Measurements from ENCODE around the gene ADAMTS12.

The ADAMTS12 gene

GRCh38 chr5:33755231-33755630 lies 136.6 kb downstream of the ADAMTS12 start:
- TF ChIP-seq CTCF (conservative IDR thresholded peaks at IDR 0.05; ENCODE audit: low read length): no peak
- DNase-seq (ENCODE audit: low read depth): peak; percentile 14

GRCh38 chr5:33753704-33754103 lies 138.1 kb downstream of the ADAMTS12 start:
- no peak for DNase-seq (ENCODE audit: low read depth)
- TF ChIP-seq CTCF (conservative IDR thresholded peaks at IDR 0.05; ENCODE audit: low read length): no peak
- H3K4me3 ChIP-seq (ENCODE audit: low read length): no peak overlapping the region

More at GRCh38 chr5:33755231-33755630, 136.6 kb downstream of the ADAMTS12 start:
- no peak overlapping the region for H3K4me3 ChIP-seq (ENCODE audit: low read length)

GRCh38 chr5:33748754-33749153 lies 143.0 kb downstream of the ADAMTS12 start:
- H3K4me3 ChIP-seq (ENCODE audit: low read length): no peak overlapping the region
- TF ChIP-seq CTCF (conservative IDR thresholded peaks at IDR 0.05; ENCODE audit: low read length): no peak
- DNase-seq (ENCODE audit: low read depth): no peak

GRCh38 chr5:33745101-33745770 lies 146.6 kb downstream of the ADAMTS12 start:
- DNase-seq (ENCODE audit: low read depth): peak; percentile 13
- H3K4me3 ChIP-seq (ENCODE audit: low read length): no peak overlapping the region
- no peak for TF ChIP-seq CTCF (conservative IDR thresholded peaks at IDR 0.05; ENCODE audit: low read length)

- DNase-seq (ENCODE audit: low read depth): no peak
- no peak for TF ChIP-seq CTCF (conservative IDR thresholded peaks at IDR 0.05; ENCODE audit: low read length)
- no peak overlapping the region for H3K4me3 ChIP-seq (ENCODE audit: low read length)
Observed at GRCh38 chr5:33743099-33743498, 148.7 kb downstream of the ADAMTS12 start.

- no peak overlapping the region for H3K4me3 ChIP-seq (ENCODE audit: low read length)
- TF ChIP-seq CTCF (conservative IDR thresholded peaks at IDR 0.05; ENCODE audit: low read length): no peak
- no peak for DNase-seq (ENCODE audit: low read depth)
Observed at GRCh38 chr5:33742181-33742580, 149.6 kb downstream of the ADAMTS12 start.

GRCh38 chr5:33738967-33739366 lies 152.8 kb downstream of the ADAMTS12 start:
- TF ChIP-seq CTCF (conservative IDR thresholded peaks at IDR 0.05; ENCODE audit: low read length): no peak
- no peak for DNase-seq (ENCODE audit: low read depth)
- no peak overlapping the region for H3K4me3 ChIP-seq (ENCODE audit: low read length)
